Upper lobe of left lung (tissue), 4 donors: ENCODE data around the gene WLS.

Experiments used
- CTCF ChIP-seq, 6 experiments: fragments of 450-650 bp in 4 of 6; fragments of 200-600 bp in 2 of 6; sonication (generic) in 2 of 6; IDR thresholded peaks; one replicate each; pipeline ENCODE4 v1.5.1; 2016 to 2019; ENCODE audit warnings: antibody characterized with exemption in 6 of 6
- POLR2A ChIP-seq, 4 donors: fragments of 450-650 bp; IDR thresholded peaks; one replicate each; pipeline ENCODE4 v1.5.1; 2016 to 2017; ENCODE audit warnings: antibody characterized with exemption in 4 of 4, mild to moderate bottlenecking in 2 of 4

DNA sequence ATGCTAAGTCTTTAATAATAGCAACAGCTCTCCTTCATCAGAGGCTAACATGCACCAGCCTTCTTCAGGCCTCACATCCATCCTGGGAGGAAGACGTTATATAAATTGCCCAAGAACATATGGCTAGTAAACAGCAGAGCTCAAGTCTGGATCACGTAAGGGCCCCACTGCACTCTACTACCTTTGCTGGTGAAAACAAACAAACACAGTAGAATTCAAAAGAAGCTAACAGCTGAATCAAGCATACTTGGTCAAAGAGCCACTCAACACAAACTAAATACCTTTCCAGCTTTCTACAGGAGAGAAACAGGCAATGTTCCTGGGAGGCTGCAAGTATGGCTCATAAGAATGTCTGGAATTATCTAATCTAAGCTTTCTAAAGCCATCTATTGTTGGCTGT, 66.0 kb downstream of the WLS start:
- TF ChIP-seq CTCF (IDR thresholded peaks at IDR 0.05) (no peak), POLR2A (IDR thresholded peaks at IDR 0.05) (no peak)
